GM06990 (cell line): ENCODE results near the gene MAGI1.

Source experiments
- DNase-seq: peaks from one replicate; pipeline ENCODE4 v3.0.0-alpha.2; 2011; ENCODE audit not compliant: insufficient read length; ENCODE audit errors: extremely low read depth
- H3K27me3 ChIP-seq: replicated peaks from 2 replicates; pipeline ENCODE4 v1.6.0; 2011; ENCODE audit warnings: low read length; ENCODE audit not compliant: control insufficient read depth, insufficient read depth
- H3K36me3 ChIP-seq: 2 replicates; pipeline ENCODE4 v1.5.1; 2011; ENCODE audit warnings: low read length; ENCODE audit not compliant: control insufficient read depth, insufficient read depth
- H3K4me3 ChIP-seq: replicated peaks from 2 replicates; pipeline ENCODE4 v1.5.1; 2011; ENCODE audit warnings: low read depth, mild to moderate bottlenecking, control low read depth, low read length
- CTCF ChIP-seq: IDR thresholded peaks from 2 replicates; pipeline ENCODE4 v1.5.1; 2011; ENCODE audit warnings: low read length, control low read depth, mild to moderate bottlenecking, inconsistent platforms; ENCODE audit not compliant: insufficient read depth, poor library complexity, severe bottlenecking

The MAGI1 gene

GRCh38 chr3:65595222-65596028 lies 443.3 kb downstream of the MAGI1 start:
- Histone ChIP-seq H3K27me3 (no peaks in the 10 kb centered on the region), H3K36me3 (no peaks in the 10 kb centered on the region), H3K4me3 (no peak overlapping the region)
- TF ChIP-seq CTCF, result no peak
- no peak for DNase-seq

- no peak overlapping the region for H3K4me3 ChIP-seq
- H3K36me3 ChIP-seq, result no peaks in the 10 kb centered on the region
- H3K27me3 ChIP-seq, result no peaks in the 10 kb centered on the region
- DNase-seq, result no peak
- TF ChIP-seq CTCF, result no peak
Measured at GRCh38 chr3:65593780-65594752, 444.7 kb downstream of the MAGI1 start.

DNA sequence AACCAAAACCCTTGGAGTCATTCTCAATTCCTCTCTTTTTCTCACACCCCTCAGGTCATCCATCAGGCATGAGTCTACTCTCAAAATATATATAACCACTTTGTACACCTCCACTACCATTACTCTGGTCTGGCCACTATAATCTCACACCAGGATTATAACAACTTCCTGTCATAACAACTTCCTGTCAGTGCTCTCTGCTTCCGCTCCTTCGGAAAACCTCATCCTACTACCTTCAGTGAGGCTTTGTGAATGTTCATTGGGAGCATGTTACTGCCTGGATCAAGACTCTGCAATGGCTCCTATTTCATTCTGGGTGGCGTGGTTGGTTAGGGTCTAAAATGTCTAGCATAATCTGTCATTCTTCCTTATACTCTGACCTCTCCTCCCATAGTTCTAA lies 447.4 kb downstream of the MAGI1 start:
- H3K27me3 ChIP-seq, result no peaks in the 10 kb centered on the region
- H3K4me3 ChIP-seq, result no peak overlapping the region
- H3K36me3 ChIP-seq, result no peaks in the 10 kb centered on the region
- TF ChIP-seq CTCF, result no peak
- DNase-seq, result no peak

DNA sequence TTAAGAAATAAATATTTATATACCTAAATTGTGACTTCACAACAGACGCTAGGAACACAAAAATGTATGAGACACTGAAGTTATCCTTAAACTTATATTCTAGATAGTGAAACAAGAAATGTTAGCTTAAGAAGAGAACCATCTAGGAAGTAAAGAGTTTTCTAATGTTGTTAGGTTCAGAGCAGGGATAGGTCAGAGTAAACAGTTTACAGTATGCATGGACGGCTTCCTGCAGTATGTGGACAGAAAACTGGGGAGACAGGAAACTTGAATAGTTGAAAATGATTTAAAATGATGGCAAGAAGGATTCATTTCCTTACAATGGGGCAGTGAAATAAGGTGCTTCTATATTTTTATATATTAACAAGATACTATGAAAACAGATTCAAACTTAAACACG lies 449.8 kb downstream of the MAGI1 start:
- no peak for TF ChIP-seq CTCF
- DNase-seq, result no peak
- H3K4me3 ChIP-seq, result no peak overlapping the region
- no peaks in the 10 kb centered on the region for H3K36me3 ChIP-seq
- no peaks in the 10 kb centered on the region for H3K27me3 ChIP-seq

GRCh38 chr3:65587650-65588439 lies 450.9 kb downstream of the MAGI1 start:
- Histone ChIP-seq H3K4me3 (no peak overlapping the region), H3K27me3 (no peaks in the 10 kb centered on the region), H3K36me3 (no peaks in the 10 kb centered on the region)
- TF ChIP-seq CTCF, result no peak
- DNase-seq, result no peak
